Endothelial cell of umbilical vein (primary cell): Measurements from ENCODE around the gene A1BG. TPM values are rescaled to one million over a fixed set of nuclear protein-coding genes. Genes with fewer than 3 reads are reported as not detected.
A peak's percentile ranks its signal among the peaks of the same experiment; 100 is the strongest.

ENCODE experiments used
- BruUV-seq: library from RNA; stranded (reverse); fragments of 400-500 nt; replicated peaks from 2 replicates; lab custom pipeline; 2021; lab: Mats Ljungman, UMichigan
- CTCF ChIA-PET: fragments of 300-600, 350-600 bp; sonication (Branson Sonifier 250); formaldehyde crosslinking; loops from one replicate; lab custom pipeline; 2021; ENCODE audit warnings: antibody characterized with exemption, inconsistent platforms; lab: Charles Lee
- POLR2A ChIA-PET: fragments of 300-600, 350-600 bp; sonication (Branson Sonifier 250); formaldehyde crosslinking; loops from one replicate; lab custom pipeline; 2021; ENCODE audit warnings: antibody characterized with exemption, inconsistent platforms; lab: Charles Lee
- DNase-seq: peaks from one replicate; pipeline ENCODE4 v3.0.0-alpha.2; 2011; ENCODE audit warnings: low read depth, low spot score
- FAIRE-seq: peaks from 2 replicates; lab custom pipeline; 2011; peaks lifted over from hg19 to GRCh38; lab: Jason Lieb, UNC
- H2AFZ ChIP-seq: 2 replicates; pipeline ENCODE4 v1.6.0; 2012; ENCODE audit warnings: low read depth, low read length, control low read depth, inconsistent platforms
- H3K27ac ChIP-seq: 2 replicates; pipeline ENCODE4 v1.5.1; 2011; ENCODE audit warnings: low read depth, mild to moderate bottlenecking, control low read depth, low read length, moderate library complexity; ENCODE audit not compliant: insufficient read depth
- H3K27me3 ChIP-seq, 2 experiments: 2 replicates each; pipeline versions ENCODE4 v1.6.0 to v1.6.1; 2011; ENCODE audit warnings: low read length in 2 of 2, mixed read lengths in 1 of 2; ENCODE audit not compliant: control insufficient read depth in 2 of 2, insufficient read depth in 2 of 2
- H3K36me3 ChIP-seq, 2 experiments: 2 replicates in 1 of 2; 3 replicates in 1 of 2; pipeline ENCODE4 v1.5.1; 2011; ENCODE audit warnings: low read length in 2 of 2, mild to moderate bottlenecking in 1 of 2, moderate library complexity in 1 of 2; ENCODE audit not compliant: control insufficient read depth in 2 of 2, insufficient read depth in 2 of 2; ENCODE audit errors: extremely low read depth in 1 of 2
- H3K4me1 ChIP-seq: 3 replicates; pipeline ENCODE4 v1.5.1; 2011; ENCODE audit warnings: mild to moderate bottlenecking, low read length; ENCODE audit not compliant: control insufficient read depth, insufficient read depth; ENCODE audit errors: extremely low read depth
- H3K4me2 ChIP-seq: 2 replicates; pipeline ENCODE4 v1.6.1; 2011; ENCODE audit warnings: low read length, control low read depth, mixed read lengths; ENCODE audit not compliant: insufficient read depth
- H3K4me3 ChIP-seq, 3 experiments: fragments of 200-600 bp in 1 of 3; sonication (generic), shearing (Covaris generic) in 1 of 3; replicated peaks in 1 of 3; 2 replicates each; pipeline ENCODE4 v1.5.1; 2011 to 2016; ENCODE audit warnings: control low read depth in 3 of 3, low read length in 3 of 3, mild to moderate bottlenecking in 2 of 3, inconsistent platforms in 1 of 3, low read depth in 1 of 3, moderate library complexity in 1 of 3; ENCODE audit not compliant: insufficient read depth in 1 of 3
- H3K79me2 ChIP-seq: 2 replicates; pipeline ENCODE4 v1.6.0; 2012; ENCODE audit warnings: low read length, inconsistent platforms; ENCODE audit not compliant: control insufficient read depth, insufficient read depth
- H3K9ac ChIP-seq: replicated peaks from 2 replicates; pipeline ENCODE3; 2011; ENCODE audit warnings: low read length, control low read depth; ENCODE audit not compliant: insufficient read depth; ENCODE audit errors: extremely low read depth
- H3K9me1 ChIP-seq: replicated peaks from 3 replicates; pipeline ENCODE4 v1.6.0; 2011; ENCODE audit warnings: mild to moderate bottlenecking, low read length; ENCODE audit not compliant: control insufficient read depth, insufficient read depth; ENCODE audit errors: extremely low read depth
- H3K9me3 ChIP-seq: replicated peaks from 2 replicates; pipeline ENCODE4 v1.5.1; 2012; ENCODE audit warnings: low read length, inconsistent platforms; ENCODE audit not compliant: control insufficient read depth, insufficient read depth
- H4K20me1 ChIP-seq: replicated peaks from 2 replicates; pipeline ENCODE3; 2011; ENCODE audit warnings: mild to moderate bottlenecking, low read length; ENCODE audit not compliant: control insufficient read depth, insufficient read depth; ENCODE audit errors: extremely low read depth
- CTCF ChIP-seq, 2 donors: IDR thresholded peaks; 1 replicate in 1 of 2; 2 replicates in 1 of 2; pipeline ENCODE4 v1.5.1; 2011; ENCODE audit warnings: low read length in 2 of 2, mild to moderate bottlenecking in 2 of 2, moderate library complexity in 2 of 2, control low read depth in 1 of 2, inconsistent platforms in 1 of 2, low read depth in 1 of 2; ENCODE audit not compliant: insufficient read depth in 1 of 2; ENCODE audit errors: extremely low read depth in 1 of 2
- EZH2 ChIP-seq: IDR thresholded peaks from 2 replicates; pipeline ENCODE4 v1.6.1; 2012; ENCODE audit warnings: borderline replicate concordance, low read depth, mild to moderate bottlenecking, moderate library complexity, low read length, inconsistent platforms; ENCODE audit not compliant: severe bottlenecking
- FOS ChIP-seq: IDR thresholded peaks from 2 replicates; pipeline ENCODE4 v1.6.1; 2011; ENCODE audit warnings: mild to moderate bottlenecking, low read length, moderate library complexity, borderline replicate concordance; ENCODE audit not compliant: insufficient read depth
- GATA2 ChIP-seq: IDR thresholded peaks from 2 replicates; pipeline ENCODE4 v1.7.0; 2011; ENCODE audit warnings: low read depth, mild to moderate bottlenecking, moderate library complexity, mixed read lengths, low read length; ENCODE audit not compliant: insufficient read length, insufficient read depth
- JUN ChIP-seq: IDR thresholded peaks from 2 replicates; pipeline ENCODE4 v1.6.1; 2011; ENCODE audit warnings: borderline replicate concordance, low read depth; ENCODE audit not compliant: insufficient read length, insufficient read depth
- MAX ChIP-seq: IDR thresholded peaks from 2 replicates; pipeline ENCODE4 v1.6.1; 2011; ENCODE audit not compliant: insufficient read depth, insufficient read length
- MYC ChIP-seq: IDR thresholded peaks from one replicate; pipeline ENCODE4 v1.6.1; 2011; ENCODE audit warnings: mild to moderate bottlenecking, low read depth, low read length
- POLR2A ChIP-seq: IDR thresholded peaks from 2 replicates; pipeline ENCODE4 v1.6.1; 2012; ENCODE audit warnings: low read depth, mild to moderate bottlenecking, control low read depth, low read length
- POLR2AphosphoS5 ChIP-seq: IDR thresholded peaks from 2 replicates; pipeline ENCODE4 v1.6.1; 2012; ENCODE audit warnings: low read depth, mild to moderate bottlenecking, control low read depth, low read length, moderate library complexity; ENCODE audit not compliant: insufficient read depth
- dilution Hi-C: fragments of 300-500 bp; cut with MboI; formaldehyde crosslinking; loops from one replicate; pipeline ENCODE4 v1.15.0; 2019; ENCODE audit warnings: low sequenced_read_pairs; ENCODE audit not compliant: extremely low pct_ligation_motif_present
- intact Hi-C: fragments of 100-400 bp; cut with micrococcal nuclease; formaldehyde crosslinking; loops from one replicate; pipeline ENCODE4 v1.10.0; 2022
- polyA plus RNA-seq, 4 experiments: library from polyadenylated mRNA; depleted of rRNA in 3 of 4; stranded (reverse) in 3 of 4; unstranded in 1 of 4; fragments of >200 nt; gene quantifications; 2 replicates each; pipeline versions ENCODE4 v1.2.1 to v1.2.3, GENCODE V29; 2011 to 2012; ENCODE audit warnings: missing spikeins in 1 of 4
- total RNA-seq: library from RNA; stranded (reverse); gene quantifications from 2 replicates; pipeline ENCODE4 v1.2.3, GENCODE V29; 2021

Gene A1BG
- total and polyA plus RNA-seq, 2 donors (not counting 3 experiments of a cell fraction or from before 2014, with no cell fraction given): 2.3 to 3.7 TPM

GRCh38 chr19:58361900-58362271, 8.6 kb upstream of the A1BG start:
- POLR2A ChIA-PET: interaction anchor here (1.0 to 1.2 kb wide), 2 partner anchors 14 to 19 kb away, joined by 3 to 6 read pairs; partner anchors contain the start of gene ZNF837
- Histone ChIP-seq H3K9ac (peak overlapping the region; percentile 78), H3K4me1 (peaks cover 5% of the 10 kb centered on the region), H3K27me3 (peaks cover 11 to 12% of the 10 kb centered on the region in 2 experiments), H3K4me3 (peak overlapping the region; percentile 35 to 66 (median 51)), H3K9me3 (no peaks in the 10 kb centered on the region), H4K20me1 (no peaks in the 10 kb centered on the region), H2AFZ (peak overlapping the region; percentile 70), H3K27ac (peak overlapping the region; percentile 57), H3K9me1 (no peaks in the 10 kb centered on the region), H3K4me2 (peak overlapping the region; percentile 73), H3K79me2 (no peaks in the 10 kb centered on the region), H3K36me3 (no peaks in the 10 kb centered on the region)
- CTCF ChIA-PET: no interaction called here
- TF ChIP-seq CTCF (IDR thresholded peaks at IDR 0.05; ENCODE audit: extremely low read depth in 1 of 2, insufficient read depth in 1 of 2, low read depth in 1 of 2, low read length in 2 of 2) (no peak), MAX (peak; percentile 46)
- BruUV-seq: no TSS peak
- no peak for FAIRE-seq
- no peak for DNase-seq
- dilution Hi-C loops (no loop called here), intact Hi-C loops (loop anchor here (1.0 to 2.0 kb wide), 8 partner anchors 19 to 179 kb away; partner anchors contain the start of genes ERVK3-1, ZNF274, ZNF446 and ZNF544)

GRCh38 chr19:58357481-58358145, 4.3 kb upstream of the A1BG start:
- BruUV-seq: no TSS peak
- no peak for FAIRE-seq

More at GRCh38 chr19:58357481-58358145, 4.3 kb upstream of the A1BG start:
- no peak overlapping the region for H3K9ac ChIP-seq
- no peak for TF ChIP-seq GATA2
- TF ChIP-seq POLR2A: no peak
- no peak for TF ChIP-seq JUN
- TF ChIP-seq MYC: no peak
- TF ChIP-seq MAX: no peak
- TF ChIP-seq FOS: no peak
- no peak for TF ChIP-seq POLR2AphosphoS5
- no peak for TF ChIP-seq CTCF (IDR thresholded peaks at IDR 0.05; ENCODE audit: extremely low read depth in 1 of 2, insufficient read depth in 1 of 2, low read depth in 1 of 2, low read length in 2 of 2)
- TF ChIP-seq EZH2: no peak
- POLR2A ChIA-PET: no interaction called here
- no peak for DNase-seq
- no peak overlapping the region for H3K4me2 ChIP-seq
- dilution Hi-C loops: no loop called here
- H3K9me3 ChIP-seq: no peaks in the 10 kb centered on the region
- no peak overlapping the region for H2AFZ ChIP-seq
- H3K79me2 ChIP-seq: no peaks in the 10 kb centered on the region
- no peak overlapping the region for H3K4me3 ChIP-seq
- no peak overlapping the region for H3K27ac ChIP-seq
- CTCF ChIA-PET: no interaction called here
- peaks cover 8% of the 10 kb centered on the region for H3K4me1 ChIP-seq
- H4K20me1 ChIP-seq: no peaks in the 10 kb centered on the region
- intact Hi-C loops: no loop called here
- H3K27me3 ChIP-seq: peaks cover 23 to 25% of the 10 kb centered on the region in 2 experiments
- H3K36me3 ChIP-seq: no peaks in the 10 kb centered on the region
- H3K9me1 ChIP-seq: no peaks in the 10 kb centered on the region
